ENCODE data around the gene CADPS2. TPM values are rescaled to one million over a fixed set of nuclear protein-coding genes. Genes with fewer than 3 reads are reported as not detected.

The CADPS2 gene
- total RNA-seq, 2 experiments from 2014 or later = not detected

GRCh38 chr7:122901250-122901649 lies 15.0 kb upstream of the CADPS2 start:
- Histone ChIP-seq H3K27ac (ENCODE audit: low read depth, low read length, poor library complexity, severe bottlenecking) (no peak overlapping the region), H4K20me1 (ENCODE audit: insufficient read depth, low read length) (no peaks in the 10 kb centered on the region), H3K79me2 (ENCODE audit: insufficient read depth, low read depth, low read length) (no peaks in the 10 kb centered on the region), H3K36me3 (ENCODE audit: insufficient read depth, low read length) (no peaks in the 10 kb centered on the region), H3K4me2 (ENCODE audit: low read length) (no peak overlapping the region), H2AFZ (ENCODE audit: low read length) (no peak overlapping the region), H3K4me3 (ENCODE audit: low read depth, low read length, poor library complexity, severe bottlenecking) (no peak overlapping the region), H3K9me3 (ENCODE audit: low read length) (no peaks in the 10 kb centered on the region), H3K9me2 (ENCODE audit: insufficient read depth, low read length) (no peaks in the 10 kb centered on the region), H3K4me1 (ENCODE audit: insufficient read depth, low read length, poor library complexity, severe bottlenecking) (no peaks in the 10 kb centered on the region)
- ChIA-PET CTCF (ENCODE audit: unreplicated experiment) (no interaction called here), POLR2A (no interaction called here)
- intact Hi-C loops (cut with micrococcal nuclease; ENCODE audit: unreplicated experiment) = no loop called here
- TF ChIP-seq EZH2phosphoT487 (IDR thresholded peaks at IDR 0.05; ENCODE audit: borderline replicate concordance, low read depth, low read length) (no peak), CTCF (conservative IDR thresholded peaks at IDR 0.05; ENCODE audit: low read length) (no peak)
- DNase-seq (ENCODE audit: low spot score) = no peak
- no TSS peak for BruUV-seq (replicated peaks)

- no peak for DNase-seq (ENCODE audit: low spot score)
- H3K9me3 ChIP-seq (ENCODE audit: low read length) = no peaks in the 10 kb centered on the region
- TF ChIP-seq CTCF (conservative IDR thresholded peaks at IDR 0.05; ENCODE audit: low read length) (no peak), EZH2phosphoT487 (IDR thresholded peaks at IDR 0.05; ENCODE audit: borderline replicate concordance, low read depth, low read length) (no peak)
- H3K4me2 ChIP-seq (ENCODE audit: low read length) = no peak overlapping the region
- H4K20me1 ChIP-seq (ENCODE audit: insufficient read depth, low read length) = no peaks in the 10 kb centered on the region
- BruUV-seq (replicated peaks) = no TSS peak
- no peaks in the 10 kb centered on the region for H3K4me1 ChIP-seq (ENCODE audit: insufficient read depth, low read length, poor library complexity, severe bottlenecking)
- H3K4me3 ChIP-seq (ENCODE audit: low read depth, low read length, poor library complexity, severe bottlenecking) = no peak overlapping the region
- no peak overlapping the region for H3K27ac ChIP-seq (ENCODE audit: low read depth, low read length, poor library complexity, severe bottlenecking)
- no peak overlapping the region for H2AFZ ChIP-seq (ENCODE audit: low read length)
- no peaks in the 10 kb centered on the region for H3K79me2 ChIP-seq (ENCODE audit: insufficient read depth, low read depth, low read length)
- ChIA-PET POLR2A (no interaction called here), CTCF (ENCODE audit: unreplicated experiment) (no interaction called here)
- H3K36me3 ChIP-seq (ENCODE audit: insufficient read depth, low read length) = no peaks in the 10 kb centered on the region
- no peaks in the 10 kb centered on the region for H3K9me2 ChIP-seq (ENCODE audit: insufficient read depth, low read length)
- intact Hi-C loops (cut with micrococcal nuclease; ENCODE audit: unreplicated experiment) = no loop called here
These were observed 10.2 kb upstream of the CADPS2 start for GRCh38 chr7:122896509-122896908.

DNA sequence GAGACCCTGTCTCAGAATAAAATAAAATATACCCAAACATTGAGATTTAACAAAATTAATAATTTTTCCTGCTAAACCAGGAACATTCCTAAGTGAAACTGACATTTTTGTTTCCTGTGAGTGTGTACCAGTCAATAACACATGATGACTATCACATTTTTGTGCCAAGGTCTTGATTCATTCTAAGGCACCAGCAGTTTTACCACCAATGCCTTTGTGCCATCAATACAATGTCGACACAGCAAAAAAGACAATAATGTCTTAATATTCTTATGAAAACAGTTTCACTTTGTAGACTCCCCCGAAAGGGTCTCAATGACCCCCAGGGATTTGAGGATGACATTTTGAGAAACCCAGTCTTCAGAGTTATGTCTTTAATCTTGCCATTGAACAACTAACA lies 7.2 kb upstream of the CADPS2 start:
- Histone ChIP-seq H3K4me3 (ENCODE audit: low read depth, low read length, poor library complexity, severe bottlenecking) (no peak overlapping the region), H3K9me2 (ENCODE audit: insufficient read depth, low read length) (no peaks in the 10 kb centered on the region), H3K27ac (ENCODE audit: low read depth, low read length, poor library complexity, severe bottlenecking) (no peak overlapping the region), H3K9me3 (ENCODE audit: low read length) (no peaks in the 10 kb centered on the region), H3K36me3 (ENCODE audit: insufficient read depth, low read length) (no peaks in the 10 kb centered on the region), H2AFZ (ENCODE audit: low read length) (no peak overlapping the region), H3K79me2 (ENCODE audit: insufficient read depth, low read depth, low read length) (no peaks in the 10 kb centered on the region), H3K4me2 (ENCODE audit: low read length) (no peak overlapping the region), H4K20me1 (ENCODE audit: insufficient read depth, low read length) (no peaks in the 10 kb centered on the region), H3K4me1 (ENCODE audit: insufficient read depth, low read length, poor library complexity, severe bottlenecking) (no peaks in the 10 kb centered on the region)
- POLR2A ChIA-PET = no interaction called here
- BruUV-seq (replicated peaks) = no TSS peak
- intact Hi-C loops (cut with micrococcal nuclease; ENCODE audit: unreplicated experiment) = no loop called here
- TF ChIP-seq EZH2phosphoT487 (IDR thresholded peaks at IDR 0.05; ENCODE audit: borderline replicate concordance, low read depth, low read length) (no peak), CTCF (conservative IDR thresholded peaks at IDR 0.05; ENCODE audit: low read length) (no peak)
- CTCF ChIA-PET (ENCODE audit: unreplicated experiment) = no interaction called here
- DNase-seq (ENCODE audit: low spot score) = no peak
